Dendritic cell treated with granulocyte-macrophage colony-stimulating factor and Interleukin-4, amounts not matched to agents 40 ng/mL and 50 ng/mL, for 4 days (primary cell): ENCODE measurements around the gene RING1.

ENCODE experiments used
- H3K27ac Mint-ChIP-seq: one replicate; pipeline ENCODE4 v1.8.0; 2022; ENCODE audit warnings: mild to moderate bottlenecking, mixed read lengths
- H3K27me3 Mint-ChIP-seq: one replicate; pipeline ENCODE4 v1.8.0; 2022; ENCODE audit warnings: mild to moderate bottlenecking, mixed read lengths
- H3K36me3 Mint-ChIP-seq: one replicate; pipeline ENCODE4 v1.8.0; 2022; ENCODE audit warnings: low read depth, mixed read lengths
- H3K4me1 Mint-ChIP-seq: one replicate; pipeline ENCODE4 v1.8.0; 2022; ENCODE audit warnings: low read depth, mixed read lengths
- H3K4me3 Mint-ChIP-seq: one replicate; pipeline ENCODE4 v1.8.0; 2022; ENCODE audit warnings: mild to moderate bottlenecking, moderate library complexity, mixed read lengths
- H3K9me3 Mint-ChIP-seq: one replicate; pipeline ENCODE4 v1.8.0; 2022; ENCODE audit warnings: mixed read lengths
- intact Hi-C: fragments of 100-400 bp; cut with micrococcal nuclease; formaldehyde crosslinking; loops from one replicate; pipeline ENCODE4 v1.15.0; 2022

RING1 gene

GRCh38 chr6:33248932-33249731, 40.8 kb downstream of the RING1 start:
- H3K27me3 Mint-ChIP-seq, result peaks cover 6% of the 10 kb centered on the region
- H3K27ac Mint-ChIP-seq, result peak overlapping the region; percentile 92
- intact Hi-C loops, result loop anchor here (1.0 to 2.0 kb wide), 5 partner anchors 48 to 234 kb away; partner anchors contain the start of genes RGL2, RXRB and SLC39A7
- peak overlapping the region; percentile 82 for H3K4me3 Mint-ChIP-seq
- H3K4me1 Mint-ChIP-seq, result peaks cover 49% of the 10 kb centered on the region
- H3K36me3 Mint-ChIP-seq, result peaks cover 26% of the 10 kb centered on the region
- no peaks in the 10 kb centered on the region for H3K9me3 Mint-ChIP-seq

DNA sequence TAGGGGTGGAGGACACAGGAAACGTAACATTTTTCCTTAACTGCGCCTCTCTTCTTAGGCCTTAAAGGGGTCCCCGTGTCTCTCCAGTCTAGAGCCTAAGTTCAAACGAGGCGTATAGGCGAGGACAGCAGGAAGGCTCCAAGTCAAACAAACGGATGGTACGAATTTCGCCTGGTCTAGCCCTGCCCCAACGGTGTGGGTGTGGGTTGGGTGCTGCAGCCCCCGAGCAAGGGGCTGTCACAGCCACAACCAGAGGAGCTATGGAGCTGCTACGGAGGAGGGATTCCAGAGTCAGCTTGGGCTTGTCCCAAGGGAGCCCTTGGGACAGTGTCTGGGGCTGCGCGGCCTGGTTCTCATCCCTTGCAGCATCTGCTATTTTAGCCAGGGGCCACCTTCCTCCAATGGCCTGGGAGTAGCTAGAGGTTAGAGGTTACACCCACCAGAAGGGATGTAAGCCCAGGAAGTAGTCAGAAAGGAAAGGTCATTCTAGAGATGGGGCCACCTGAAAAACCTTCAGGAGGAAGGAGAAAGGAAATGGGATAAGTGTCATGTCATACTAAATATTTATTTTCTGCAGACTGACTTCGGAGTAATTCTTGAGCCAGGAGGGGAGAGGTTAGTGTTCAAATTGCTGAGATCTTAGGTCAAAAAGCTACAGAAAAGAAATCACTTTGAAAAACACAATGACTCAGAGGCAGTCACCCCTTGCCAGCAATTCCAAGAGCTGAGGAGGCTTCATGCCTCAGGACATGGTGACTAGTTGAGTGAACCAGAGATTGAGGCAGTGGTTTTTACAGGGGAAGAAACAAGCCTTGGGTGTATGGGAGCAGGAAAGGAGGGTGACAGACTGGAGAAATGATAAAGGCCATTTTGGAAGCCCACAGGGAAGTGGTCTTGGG, 41.7 kb downstream of the RING1 start:
- H3K27me3 Mint-ChIP-seq, result peaks cover 6% of the 10 kb centered on the region
- no peaks in the 10 kb centered on the region for H3K9me3 Mint-ChIP-seq
- intact Hi-C loops, result loop anchor here (1.0 to 2.0 kb wide), 5 partner anchors 49 to 235 kb away; partner anchors contain the start of genes RGL2, RXRB and SLC39A7
- H3K4me3 Mint-ChIP-seq, result peak overlapping the region; percentile 82
- H3K27ac Mint-ChIP-seq, result peak overlapping the region; percentile 92
- peaks cover 26% of the 10 kb centered on the region for H3K36me3 Mint-ChIP-seq
- H3K4me1 Mint-ChIP-seq, result peaks cover 49% of the 10 kb centered on the region

DNA sequence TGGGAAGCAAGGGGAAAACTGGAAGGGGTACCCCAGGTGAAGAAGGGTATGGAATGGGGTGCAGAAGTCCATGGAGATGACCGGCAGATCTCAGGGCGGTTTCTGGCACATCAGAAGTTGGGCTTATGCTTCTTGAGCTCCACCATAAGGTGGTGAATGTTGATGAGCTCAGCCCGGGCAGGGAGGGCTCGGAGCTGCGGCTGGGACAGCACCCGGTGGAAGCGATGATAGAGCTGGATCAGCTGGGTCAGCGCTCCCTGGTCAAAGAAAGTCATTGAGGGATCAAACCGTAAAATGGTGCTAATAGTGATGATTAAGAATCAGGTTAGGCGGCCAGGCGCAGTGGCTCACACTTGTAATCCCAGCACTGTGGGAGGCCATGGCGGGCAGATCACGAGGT, 42.4 kb downstream of the RING1 start:
- Mint-ChIP-seq H3K9me3 (no peaks in the 10 kb centered on the region), H3K4me3 (peak overlapping the region; percentile 82), H3K27me3 (peaks cover 6% of the 10 kb centered on the region), H3K36me3 (peaks cover 32% of the 10 kb centered on the region), H3K4me1 (peaks cover 49% of the 10 kb centered on the region), H3K27ac (peak overlapping the region; percentile 92)
- intact Hi-C loops, result no loop called here

DNA sequence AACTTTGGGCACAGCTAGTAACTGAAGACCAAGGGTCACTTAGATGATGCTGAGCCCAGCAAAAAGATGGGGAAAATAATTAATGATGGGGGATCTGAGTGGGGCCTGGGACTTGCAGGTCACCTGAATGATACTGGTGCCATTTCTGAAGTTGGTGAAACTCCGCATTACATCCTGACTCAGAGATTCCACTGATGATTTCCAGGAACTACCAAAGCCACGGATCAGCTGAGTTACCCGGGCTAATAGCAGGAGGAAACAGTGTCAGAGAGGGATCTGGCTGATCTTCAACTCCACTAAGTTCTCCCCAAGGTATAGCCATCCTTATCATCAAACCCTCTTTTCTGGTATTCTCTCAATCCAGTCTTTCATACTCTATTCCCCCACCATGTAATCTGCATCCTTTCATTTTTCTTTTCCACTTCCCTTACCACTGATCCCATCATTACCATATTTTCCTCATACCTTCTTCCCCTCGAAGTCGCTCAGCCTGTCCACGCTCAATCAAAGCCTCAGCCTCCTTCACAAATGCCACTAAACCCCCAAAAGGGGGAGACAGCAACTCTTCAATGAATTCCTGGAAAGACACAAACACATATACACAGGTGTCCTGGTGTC, 43.2 kb downstream of the RING1 start:
- peaks cover 3% of the 10 kb centered on the region for H3K27me3 Mint-ChIP-seq
- peak overlapping the region; percentile 1 for H3K27ac Mint-ChIP-seq
- H3K36me3 Mint-ChIP-seq, result peaks cover 35% of the 10 kb centered on the region
- H3K4me3 Mint-ChIP-seq, result no peak overlapping the region
- H3K4me1 Mint-ChIP-seq, result peaks cover 49% of the 10 kb centered on the region
- intact Hi-C loops, result no loop called here
- no peaks in the 10 kb centered on the region for H3K9me3 Mint-ChIP-seq

DNA sequence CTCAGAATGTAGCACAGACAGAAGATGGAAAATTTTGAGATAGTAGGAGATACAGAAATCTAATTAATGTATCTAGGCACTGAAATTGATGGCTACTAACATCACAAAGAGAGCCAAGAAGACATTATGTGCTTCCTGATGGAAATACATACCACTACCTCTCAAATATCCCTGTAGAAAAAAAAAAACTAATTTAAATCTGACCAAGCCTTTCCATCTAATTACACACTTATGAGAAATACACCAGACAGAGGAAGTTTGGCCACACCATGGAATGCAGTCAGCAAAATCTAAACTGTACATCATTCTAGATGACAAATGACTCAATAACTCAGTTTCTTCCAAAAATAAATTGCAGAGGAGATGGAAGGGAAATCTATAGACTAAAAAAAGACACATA, 44.5 kb downstream of the RING1 start:
- Mint-ChIP-seq H3K9me3 (no peaks in the 10 kb centered on the region), H3K4me3 (no peak overlapping the region), H3K27ac (peak overlapping the region; percentile 47), H3K4me1 (peaks cover 49% of the 10 kb centered on the region), H3K36me3 (peaks cover 41% of the 10 kb centered on the region), H3K27me3 (no peaks in the 10 kb centered on the region)
- intact Hi-C loops, result no loop called here

- Mint-ChIP-seq H3K9me3 (no peaks in the 10 kb centered on the region), H3K4me3 (no peak overlapping the region), H3K27ac (no peak overlapping the region), H3K27me3 (no peaks in the 10 kb centered on the region), H3K4me1 (peaks cover 35% of the 10 kb centered on the region), H3K36me3 (peaks cover 55% of the 10 kb centered on the region)
- intact Hi-C loops, result no loop called here
Measured at GRCh38 chr6:33254591-33254990, 46.3 kb downstream of the RING1 start.

DNA sequence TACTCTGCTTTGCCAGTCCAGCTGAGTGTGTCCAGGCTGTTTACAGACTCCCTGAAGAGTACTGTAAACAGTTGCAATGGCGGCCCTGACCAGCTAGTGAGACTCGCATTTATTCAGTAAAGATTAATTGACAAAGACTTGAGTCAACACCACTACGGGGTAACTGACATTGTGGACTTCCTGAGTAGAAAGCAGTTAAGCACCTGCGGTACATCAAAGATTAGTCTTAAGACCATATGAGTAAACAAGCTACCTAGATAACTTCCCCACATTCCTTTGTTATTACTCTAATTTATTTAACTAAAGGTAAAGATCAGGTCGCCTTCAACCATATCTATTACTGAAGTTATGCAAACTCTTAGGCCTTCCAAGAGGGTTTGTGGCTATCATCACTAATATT, 50.7 kb downstream of the RING1 start:
- H3K9me3 Mint-ChIP-seq, result no peaks in the 10 kb centered on the region
- intact Hi-C loops, result no loop called here
- H3K4me3 Mint-ChIP-seq, result no peak overlapping the region
- no peak overlapping the region for H3K27ac Mint-ChIP-seq
- H3K36me3 Mint-ChIP-seq, result peaks cover 75% of the 10 kb centered on the region
- no peaks in the 10 kb centered on the region for H3K27me3 Mint-ChIP-seq
- peaks cover 3% of the 10 kb centered on the region for H3K4me1 Mint-ChIP-seq
